Putamen (tissue), 1 donor: Measurements from ENCODE around the gene SRGAP1.
"Not testable (repeated sequence)": the region's sequence is repeated elsewhere in the genome, so short reads cannot be mapped to it uniquely, and the experiment has no call there.

Experiments used
- DNase-seq: peaks from one replicate; pipeline ENCODE4 v3.0.0-alpha.2; 2016; ENCODE audit warnings: low spot score

Gene SRGAP1

GRCh38 chr12:64170730-64171129 is 326.2 kb downstream of the SRGAP1 start:
- DNase-seq, result no peak

GRCh38 chr12:64171715-64172114 is 327.2 kb downstream of the SRGAP1 start:
- DNase-seq, result no peak

GRCh38 chr12:64172143-64172970 is 327.9 kb downstream of the SRGAP1 start:
- no peak for DNase-seq

- no peak for DNase-seq
These were observed 329.0 kb downstream of the SRGAP1 start for GRCh38 chr12:64173456-64173855.

GRCh38 chr12:64175254-64175945 is 330.9 kb downstream of the SRGAP1 start:
- DNase-seq, result peak; percentile 52

- DNase-seq, result no peak
These were observed 332.5 kb downstream of the SRGAP1 start for GRCh38 chr12:64177001-64177400.

- DNase-seq, result no peak
These were observed 333.6 kb downstream of the SRGAP1 start for GRCh38 chr12:64178122-64178521.

GRCh38 chr12:64180951-64181350 is 336.5 kb downstream of the SRGAP1 start:
- no peak for DNase-seq

GRCh38 chr12:64181430-64182291 is 337.2 kb downstream of the SRGAP1 start:
- DNase-seq, result peak; percentile 79

- DNase-seq, result no peak
These were observed 339.7 kb downstream of the SRGAP1 start for GRCh38 chr12:64184216-64184615.

- no peak for DNase-seq
These were observed 342.3 kb downstream of the SRGAP1 start for GRCh38 chr12:64186789-64187188.

GRCh38 chr12:64187370-64187769 is 342.9 kb downstream of the SRGAP1 start:
- DNase-seq, result no peak

GRCh38 chr12:64187794-64188193 is 343.3 kb downstream of the SRGAP1 start:
- no peak for DNase-seq

GRCh38 chr12:64189530-64189929 is 345.0 kb downstream of the SRGAP1 start:
- no peak for DNase-seq

- no peak for DNase-seq
These were observed 345.6 kb downstream of the SRGAP1 start for GRCh38 chr12:64190140-64190539.

- DNase-seq, result no peak
These were observed 348.3 kb downstream of the SRGAP1 start for GRCh38 chr12:64192644-64193444.

- DNase-seq, result no peak
These were observed 349.4 kb downstream of the SRGAP1 start for GRCh38 chr12:64193931-64194330.

- DNase-seq, result no peak
These were observed 350.0 kb downstream of the SRGAP1 start for GRCh38 chr12:64194333-64195149.

- not testable (repeated sequence) for DNase-seq
These were observed 351.3 kb downstream of the SRGAP1 start for GRCh38 chr12:64195841-64196240.

GRCh38 chr12:64203036-64203435 is 358.5 kb downstream of the SRGAP1 start:
- no peak for DNase-seq

- no peak for DNase-seq
These were observed 359.3 kb downstream of the SRGAP1 start for GRCh38 chr12:64203775-64204174.
